ENCODE data around the gene SOWAHA.
"Not testable (repeated sequence)": the region's sequence is repeated elsewhere in the genome, so short reads cannot be mapped to it uniquely, and the experiment has no call there.

Gene SOWAHA

DNA sequence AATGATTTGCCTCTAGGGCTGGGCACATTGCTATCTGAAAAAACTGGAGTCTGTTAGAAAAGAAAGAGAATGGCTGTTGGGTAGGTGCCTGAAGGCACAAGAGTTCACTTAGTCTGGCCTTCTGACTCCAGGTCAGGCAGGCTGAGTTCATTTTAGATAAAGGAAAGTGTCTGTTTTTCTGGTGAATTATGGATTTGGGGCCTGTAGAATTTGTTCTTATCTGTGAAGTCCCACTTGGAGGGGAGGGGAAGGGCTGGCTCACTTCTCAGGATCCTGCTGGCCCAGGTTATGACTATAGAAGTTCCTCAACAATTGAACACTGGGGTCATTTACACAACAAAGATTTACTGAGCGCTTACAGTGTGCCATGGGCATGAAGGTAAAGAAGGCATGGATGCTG lies 24.6 kb upstream of the SOWAHA start:
- Histone ChIP-seq H3K4me1 (ENCODE audit: control insufficient read depth, insufficient read depth, low read length) (no peaks in the 10 kb centered on the region), H3K27me3 (ENCODE audit: control insufficient read depth, insufficient read depth, low read length, poor library complexity, severe bottlenecking) (peaks cover 4% of the 10 kb centered on the region)
- 72 to 92% methylated on average over 1 of the region's 1 CpG for WGBS, 2 experiments

DNA sequence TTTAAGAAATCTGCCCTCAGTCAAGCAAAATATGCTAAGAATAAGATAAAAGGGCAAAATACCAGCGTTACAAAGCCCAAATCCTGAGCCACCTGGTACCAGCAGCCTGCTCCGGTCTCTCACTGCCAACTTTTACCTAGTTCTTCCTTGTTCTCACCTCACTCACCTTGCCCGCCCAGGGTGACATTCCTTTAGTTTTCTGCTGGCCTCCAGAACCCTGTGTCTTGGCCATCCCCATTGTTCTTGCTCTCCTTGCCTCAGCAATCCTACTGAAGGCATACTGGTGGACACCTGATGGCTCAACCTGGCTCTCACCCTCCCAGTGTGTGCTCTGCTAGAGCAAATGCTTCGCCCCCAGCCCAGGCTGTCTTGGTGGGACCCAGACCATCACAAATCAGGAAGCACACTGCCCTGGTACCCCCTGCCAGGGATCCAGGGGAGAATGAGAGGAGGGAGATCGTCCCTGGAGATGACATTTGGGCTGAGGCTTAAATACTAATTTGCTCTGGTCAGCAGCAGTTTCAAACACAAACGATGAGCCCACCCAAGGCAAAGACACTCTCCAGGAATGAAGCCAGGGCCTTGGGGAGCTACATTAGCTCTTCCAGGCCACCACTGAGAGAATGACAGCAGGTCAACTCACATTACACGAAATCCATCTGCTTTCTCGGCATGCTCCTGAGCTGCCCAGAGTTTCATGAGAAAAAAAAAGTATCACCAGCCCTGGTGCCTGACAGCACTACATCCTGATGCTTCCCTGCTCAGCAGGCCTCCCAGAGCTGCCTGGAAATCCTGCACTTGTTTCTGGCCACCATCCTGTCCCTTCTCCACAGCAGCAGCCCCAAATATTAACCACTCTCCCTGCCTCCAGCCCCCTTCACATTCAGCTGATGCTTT lies 23.9 kb upstream of the SOWAHA start:
- H3K36me3 ChIP-seq (ENCODE audit: control insufficient read depth, insufficient read depth, low read length): no peaks in the 10 kb centered on the region
- H3K27me3 ChIP-seq (ENCODE audit: control insufficient read depth, insufficient read depth, low read length, poor library complexity, severe bottlenecking): peaks cover 4% of the 10 kb centered on the region
- H3K4me1 ChIP-seq (ENCODE audit: control insufficient read depth, insufficient read depth, low read length): no peaks in the 10 kb centered on the region
- 75 to 79% methylated on average over 8 of the region's 8 CpGs for WGBS, 2 experiments
- no peak overlapping the region for H3K27ac ChIP-seq (ENCODE audit: insufficient read depth, low read depth, low read length, poor library complexity, severe bottlenecking)
- H3K9me3 ChIP-seq (ENCODE audit: control insufficient read depth, low read length): no peaks in the 10 kb centered on the region
- no peak overlapping the region for H3K4me3 ChIP-seq (ENCODE audit: insufficient read depth, low read depth, low read length)

More for the DNA sequence above, 24.6 kb upstream of the SOWAHA start:
- Histone ChIP-seq H3K27ac (ENCODE audit: insufficient read depth, low read depth, low read length, poor library complexity, severe bottlenecking) (no peak overlapping the region), H3K4me3 (ENCODE audit: insufficient read depth, low read depth, low read length) (no peak overlapping the region), H3K36me3 (ENCODE audit: control insufficient read depth, insufficient read depth, low read length) (no peaks in the 10 kb centered on the region), H3K9me3 (ENCODE audit: control insufficient read depth, low read length) (no peaks in the 10 kb centered on the region)

DNA sequence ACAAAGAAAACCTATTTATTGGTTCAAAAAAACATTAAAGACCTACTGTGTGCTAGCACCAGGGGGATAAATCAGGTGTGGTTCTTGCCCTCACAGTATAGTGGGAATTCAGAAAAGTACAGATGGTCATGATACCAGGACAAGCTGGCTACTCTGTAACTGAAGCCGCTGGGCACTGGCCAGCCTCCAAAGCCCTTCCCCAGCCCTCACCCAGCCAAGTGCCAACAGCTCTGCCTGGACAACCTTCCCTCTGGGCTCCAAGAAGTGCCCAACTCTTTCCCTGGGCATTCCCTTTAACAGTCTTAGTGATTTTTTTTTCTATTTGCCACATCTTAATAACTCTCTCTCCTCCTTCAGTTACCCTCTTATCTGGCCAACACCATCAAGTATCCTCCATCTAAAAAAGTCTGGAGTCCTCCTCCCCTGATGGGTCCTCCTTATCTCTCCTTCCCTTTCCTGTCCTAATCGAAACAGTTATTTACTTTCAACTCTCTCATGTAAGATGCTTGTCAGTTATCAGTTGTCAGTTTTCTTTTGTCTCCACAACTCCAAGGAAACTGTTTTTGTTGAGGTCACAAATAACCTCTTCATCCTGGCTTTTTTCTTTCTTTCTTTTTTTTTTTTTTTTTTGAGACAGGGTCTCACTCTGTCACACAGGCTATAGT lies 22.8 kb upstream of the SOWAHA start:
- Histone ChIP-seq H3K4me1 (ENCODE audit: control insufficient read depth, insufficient read depth, low read length) (no peaks in the 10 kb centered on the region), H3K4me3 (ENCODE audit: insufficient read depth, low read depth, low read length) (no peak overlapping the region), H3K27me3 (ENCODE audit: control insufficient read depth, insufficient read depth, low read length, poor library complexity, severe bottlenecking) (peaks cover 4% of the 10 kb centered on the region), H3K36me3 (ENCODE audit: control insufficient read depth, insufficient read depth, low read length) (no peaks in the 10 kb centered on the region), H3K9me3 (ENCODE audit: control insufficient read depth, low read length) (no peaks in the 10 kb centered on the region), H3K27ac (ENCODE audit: insufficient read depth, low read depth, low read length, poor library complexity, severe bottlenecking) (no peak overlapping the region)
- WGBS, 2 experiments: 88 to 89% methylated on average over 2 of the region's 2 CpGs

DNA sequence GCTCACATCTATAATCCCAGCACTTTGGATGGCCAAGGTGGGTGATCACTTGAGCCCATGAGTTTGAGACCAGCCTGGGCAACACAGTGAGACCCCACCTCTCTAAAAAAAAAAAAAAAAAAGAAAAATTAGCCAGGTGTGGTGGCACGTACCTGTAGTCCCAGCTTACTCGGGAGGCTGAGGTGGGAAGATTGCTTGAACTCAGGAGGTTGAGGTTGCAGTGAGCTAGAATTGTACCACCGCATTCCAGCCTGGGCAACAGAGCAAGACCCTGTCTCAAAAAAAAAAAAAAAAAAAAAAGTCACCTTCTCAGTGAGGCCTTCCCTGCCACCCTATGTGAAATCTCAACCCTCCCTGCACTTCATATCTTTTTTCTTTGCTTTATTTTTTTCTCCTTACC lies 22.1 kb upstream of the SOWAHA start:
- no peaks in the 10 kb centered on the region for H3K4me1 ChIP-seq (ENCODE audit: control insufficient read depth, insufficient read depth, low read length)
- no peaks in the 10 kb centered on the region for H3K9me3 ChIP-seq (ENCODE audit: control insufficient read depth, low read length)
- WGBS, 2 experiments: 93% methylated on average over 3 of the region's 3 CpGs
- no peaks in the 10 kb centered on the region for H3K36me3 ChIP-seq (ENCODE audit: control insufficient read depth, insufficient read depth, low read length)
- H3K27ac ChIP-seq (ENCODE audit: insufficient read depth, low read depth, low read length, poor library complexity, severe bottlenecking): no peak overlapping the region
- no peak overlapping the region for H3K4me3 ChIP-seq (ENCODE audit: insufficient read depth, low read depth, low read length)
- H3K27me3 ChIP-seq (ENCODE audit: control insufficient read depth, insufficient read depth, low read length, poor library complexity, severe bottlenecking): peaks cover 4% of the 10 kb centered on the region

DNA sequence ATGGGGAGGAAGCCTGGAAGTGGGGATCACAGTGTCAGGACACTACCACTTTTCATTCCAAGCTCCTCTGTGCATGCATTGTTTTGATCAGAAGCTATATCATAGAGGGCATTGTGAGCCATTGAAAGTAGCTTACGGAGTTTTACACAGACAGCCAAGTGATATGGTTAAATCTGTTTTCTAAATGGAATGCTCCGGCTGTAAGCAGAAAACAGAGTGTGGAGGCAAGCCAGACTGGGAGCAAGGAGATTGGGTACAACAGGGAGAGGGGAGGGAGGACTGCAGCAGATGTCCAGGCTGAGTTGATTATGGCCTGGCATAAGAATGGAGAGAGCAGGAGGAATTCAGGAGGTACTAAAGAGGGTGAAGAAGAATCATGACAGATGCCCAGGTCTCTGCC lies 15.5 kb upstream of the SOWAHA start:
- Histone ChIP-seq H3K9me3 (ENCODE audit: control insufficient read depth, low read length) (no peaks in the 10 kb centered on the region), H3K27ac (ENCODE audit: insufficient read depth, low read depth, low read length, poor library complexity, severe bottlenecking) (no peak overlapping the region), H3K36me3 (ENCODE audit: control insufficient read depth, insufficient read depth, low read length) (no peaks in the 10 kb centered on the region), H3K4me1 (ENCODE audit: control insufficient read depth, insufficient read depth, low read length) (peaks cover 3% of the 10 kb centered on the region), H3K4me3 (ENCODE audit: insufficient read depth, low read depth, low read length) (no peak overlapping the region), H3K27me3 (ENCODE audit: control insufficient read depth, insufficient read depth, low read length, poor library complexity, severe bottlenecking) (peaks cover 1% of the 10 kb centered on the region)
- 91 to 93% methylated on average over 2 of the region's 2 CpGs for WGBS, 2 experiments

DNA sequence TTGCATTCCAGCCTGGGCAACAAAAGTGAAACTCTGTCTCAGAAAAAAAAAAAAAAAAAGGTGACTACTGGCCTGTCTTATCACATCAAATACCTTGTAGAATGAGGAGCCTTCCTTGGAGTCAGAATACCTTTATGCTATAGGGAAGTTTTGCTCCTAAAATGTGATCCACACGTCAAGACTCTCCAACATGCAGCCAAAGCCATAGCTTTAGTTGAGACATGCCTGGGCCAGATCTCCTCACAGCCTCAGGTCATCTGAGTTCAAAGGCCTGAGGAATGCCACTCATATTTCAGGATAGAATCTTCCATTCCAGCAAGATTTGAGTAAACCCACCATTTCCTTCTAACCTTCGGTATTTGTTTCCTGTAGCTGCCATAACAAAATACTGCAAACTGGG lies 13.7 kb upstream of the SOWAHA start:
- Histone ChIP-seq H3K27me3 (ENCODE audit: control insufficient read depth, insufficient read depth, low read length, poor library complexity, severe bottlenecking) (no peaks in the 10 kb centered on the region), H3K9me3 (ENCODE audit: control insufficient read depth, low read length) (no peaks in the 10 kb centered on the region), H3K4me3 (ENCODE audit: insufficient read depth, low read depth, low read length) (no peak overlapping the region), H3K36me3 (ENCODE audit: control insufficient read depth, insufficient read depth, low read length) (no peaks in the 10 kb centered on the region), H3K27ac (ENCODE audit: insufficient read depth, low read depth, low read length, poor library complexity, severe bottlenecking) (no peak overlapping the region), H3K4me1 (ENCODE audit: control insufficient read depth, insufficient read depth, low read length) (peaks cover 3% of the 10 kb centered on the region)
- 87 to 94% methylated on average over 2 of the region's 2 CpGs for WGBS, 2 experiments

DNA sequence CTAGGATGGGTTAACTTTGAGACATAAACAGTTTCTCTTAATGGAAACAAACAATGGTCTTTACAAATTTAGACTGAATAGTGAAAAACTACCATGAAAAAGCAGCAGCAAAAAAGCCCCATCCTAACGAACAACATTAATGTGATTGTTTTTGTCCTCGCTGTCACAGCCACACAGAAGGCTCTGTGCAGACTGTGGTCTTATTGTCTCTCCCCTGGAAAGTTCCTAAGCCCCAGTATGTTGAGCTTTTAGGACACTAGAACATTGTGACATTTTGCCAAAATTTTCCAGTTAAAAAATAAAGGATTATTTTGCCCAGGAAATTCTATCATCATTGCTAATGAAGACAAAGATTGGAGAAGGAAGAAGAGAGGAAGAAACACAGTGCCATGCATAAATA lies 12.6 kb upstream of the SOWAHA start:
- no peak overlapping the region for H3K27ac ChIP-seq (ENCODE audit: insufficient read depth, low read depth, low read length, poor library complexity, severe bottlenecking)
- H3K4me1 ChIP-seq (ENCODE audit: control insufficient read depth, insufficient read depth, low read length): peaks cover 3% of the 10 kb centered on the region
- no peaks in the 10 kb centered on the region for H3K9me3 ChIP-seq (ENCODE audit: control insufficient read depth, low read length)
- H3K27me3 ChIP-seq (ENCODE audit: control insufficient read depth, insufficient read depth, low read length, poor library complexity, severe bottlenecking): no peaks in the 10 kb centered on the region
- 59 to 83% methylated on average over 2 of the region's 2 CpGs for WGBS, 2 experiments
- H3K4me3 ChIP-seq (ENCODE audit: insufficient read depth, low read depth, low read length): no peak overlapping the region
- H3K36me3 ChIP-seq (ENCODE audit: control insufficient read depth, insufficient read depth, low read length): no peaks in the 10 kb centered on the region

DNA sequence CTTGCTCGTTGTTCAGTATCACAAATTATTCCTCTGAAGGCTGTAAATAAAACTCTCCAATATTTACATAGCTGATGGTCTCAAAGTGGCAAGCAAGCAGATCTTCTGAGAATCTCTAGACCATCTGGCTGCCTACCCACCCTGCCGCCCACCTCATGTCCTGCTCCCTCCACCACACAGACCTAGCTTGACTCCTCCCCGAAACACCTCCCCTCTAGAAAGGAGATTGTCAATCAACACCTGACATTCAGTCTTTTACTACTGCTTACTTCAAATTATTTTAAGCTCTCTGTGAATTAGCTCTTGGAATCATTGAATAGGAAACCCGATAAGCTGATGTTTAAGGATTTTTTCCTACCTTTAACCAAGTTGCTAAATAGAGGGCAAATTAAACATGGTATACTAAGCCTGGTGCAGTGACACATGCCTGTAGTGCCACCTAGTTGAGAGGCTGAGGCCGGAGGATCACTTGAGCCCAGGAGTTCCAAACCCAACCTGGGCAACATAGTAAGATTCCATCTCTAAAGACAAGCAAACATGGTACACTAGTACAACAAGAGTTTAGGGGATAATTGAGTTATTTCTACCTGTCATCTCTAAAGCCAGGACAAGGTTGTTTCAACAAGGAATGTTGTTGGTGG lies 10.9 kb upstream of the SOWAHA start:
- Histone ChIP-seq H3K9me3 (ENCODE audit: control insufficient read depth, low read length) (no peaks in the 10 kb centered on the region), H3K27ac (ENCODE audit: insufficient read depth, low read depth, low read length, poor library complexity, severe bottlenecking) (no peak overlapping the region), H3K36me3 (ENCODE audit: control insufficient read depth, insufficient read depth, low read length) (no peaks in the 10 kb centered on the region), H3K4me1 (ENCODE audit: control insufficient read depth, insufficient read depth, low read length) (peaks cover 9% of the 10 kb centered on the region), H3K4me3 (ENCODE audit: insufficient read depth, low read depth, low read length) (no peak overlapping the region), H3K27me3 (ENCODE audit: control insufficient read depth, insufficient read depth, low read length, poor library complexity, severe bottlenecking) (no peaks in the 10 kb centered on the region)
- WGBS, 2 experiments: 87 to 90% methylated on average over 5 of the region's 5 CpGs

DNA sequence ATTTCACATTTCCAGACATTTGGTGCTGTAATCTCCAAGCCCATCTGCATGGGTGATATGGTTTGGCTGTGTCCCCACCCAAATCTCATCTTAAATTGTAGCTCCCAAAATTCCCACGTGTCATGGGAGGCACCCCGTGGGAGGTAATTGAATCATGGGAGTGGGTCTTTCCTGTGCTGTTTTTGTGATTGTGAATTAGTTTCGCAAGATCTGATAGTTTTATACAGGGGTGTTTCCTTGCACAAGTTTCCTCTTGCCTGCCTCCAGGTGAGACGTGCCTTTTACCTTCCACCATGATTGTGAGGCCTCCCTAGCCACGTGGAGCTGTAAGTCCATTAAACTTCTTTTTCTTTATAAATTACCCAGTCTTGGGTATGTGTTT lies 10.4 kb upstream of the SOWAHA start:
- H3K4me3 ChIP-seq (ENCODE audit: insufficient read depth, low read depth, low read length); H3K36me3 ChIP-seq (ENCODE audit: control insufficient read depth, insufficient read depth, low read length); H3K27ac ChIP-seq (ENCODE audit: insufficient read depth, low read depth, low read length, poor library complexity, severe bottlenecking); H3K9me3 ChIP-seq (ENCODE audit: control insufficient read depth, low read length); H3K27me3 ChIP-seq (ENCODE audit: control insufficient read depth, insufficient read depth, low read length, poor library complexity, severe bottlenecking): not testable (repeated sequence)
- 88 to 90% methylated on average over 4 to 5 of the region's 5 CpGs for WGBS, 2 experiments
- peaks cover 14% of the 10 kb centered on the region for H3K4me1 ChIP-seq (ENCODE audit: control insufficient read depth, insufficient read depth, low read length)

DNA sequence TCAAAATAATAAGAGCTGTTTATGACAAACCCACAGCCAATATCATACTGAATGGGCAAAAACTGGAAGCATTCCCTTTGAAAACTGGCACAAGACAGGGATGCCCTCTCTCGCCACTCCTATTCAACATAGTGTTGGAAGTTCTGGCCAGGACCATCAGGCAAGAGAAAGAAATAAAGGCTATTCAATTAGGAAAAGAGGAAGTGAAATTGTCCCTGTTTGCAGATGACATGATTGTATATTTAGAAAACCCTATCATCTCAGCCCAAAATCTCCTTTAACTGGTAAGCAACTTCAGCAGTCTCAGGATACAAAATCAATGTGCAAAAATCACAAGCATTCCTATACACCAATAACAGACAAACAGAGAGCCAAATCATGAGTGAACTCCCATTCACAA lies 8.9 kb upstream of the SOWAHA start:
- 86 to 100% methylated on average over 1 of the region's 1 CpG for WGBS, 2 experiments
- H3K9me3 ChIP-seq (ENCODE audit: control insufficient read depth, low read length); H3K4me3 ChIP-seq (ENCODE audit: insufficient read depth, low read depth, low read length); H3K27me3 ChIP-seq (ENCODE audit: control insufficient read depth, insufficient read depth, low read length, poor library complexity, severe bottlenecking); H3K27ac ChIP-seq (ENCODE audit: insufficient read depth, low read depth, low read length, poor library complexity, severe bottlenecking); H3K36me3 ChIP-seq (ENCODE audit: control insufficient read depth, insufficient read depth, low read length): not testable (repeated sequence)
- peaks cover 14% of the 10 kb centered on the region for H3K4me1 ChIP-seq (ENCODE audit: control insufficient read depth, insufficient read depth, low read length)
